GM10266 (cell line): Measurements from ENCODE around the gene PAGR1.
A peak's percentile ranks its signal among the peaks of the same experiment; 100 is the strongest.

Experiments
- DNase-seq: peaks from one replicate; pipeline ENCODE4 v3.0.0; 2012; ENCODE audit errors: extremely low spot score
- CTCF ChIP-seq: IDR thresholded peaks from 2 replicates; pipeline ENCODE4 v1.5.1; 2012; ENCODE audit warnings: mild to moderate bottlenecking, low read depth; ENCODE audit not compliant: control insufficient read depth, insufficient read depth; ENCODE audit errors: missing control alignments

PAGR1 gene

GRCh38 chr16:29808219-29808900 lies 7.6 kb upstream of the PAGR1 start:
- no peak for DNase-seq
- no peak for TF ChIP-seq CTCF

GRCh38 chr16:29809031-29809747 lies 6.8 kb upstream of the PAGR1 start:
- no peak for DNase-seq
- no peak for TF ChIP-seq CTCF

GRCh38 chr16:29809850-29810698 lies 5.9 kb upstream of the PAGR1 start:
- DNase-seq = no peak
- no peak for TF ChIP-seq CTCF

GRCh38 chr16:29810699-29811169 lies 5.2 kb upstream of the PAGR1 start:
- no peak for TF ChIP-seq CTCF
- no peak for DNase-seq

GRCh38 chr16:29811170-29811895 lies 4.6 kb upstream of the PAGR1 start:
- no peak for TF ChIP-seq CTCF
- DNase-seq = peak; percentile 94

- TF ChIP-seq CTCF = no peak
- peak; percentile 59 for DNase-seq
These were observed 3.9 kb upstream of the PAGR1 start, which contains the start of gene PRRT2 for GRCh38 chr16:29811896-29812665. TSS of gene PRRT2 (plus strand) at chr16:29812193. CDS start at chr16:29813055, 862 bp downstream.
